Hepatocyte (in vitro differentiated cells): ENCODE results near the gene ZNF521. TPM values are rescaled to one million over a fixed set of nuclear protein-coding genes. Genes with fewer than 3 reads are reported as not detected.

Source experiments
- DNase-seq: peaks from one replicate; pipeline ENCODE4 v3.0.0-alpha.2; 2016; ENCODE audit warnings: low spot score
- H2AFZ ChIP-seq: fragments of 200-600 bp; sonication (generic); 2 replicates; pipeline ENCODE4 v1.6.0; 2016; ENCODE audit warnings: antibody characterized with exemption, mild to moderate bottlenecking
- H3K27ac ChIP-seq: fragments of 200-600 bp; sonication (generic); 2 replicates; pipeline ENCODE4 v1.5.1; 2016; ENCODE audit warnings: mild to moderate bottlenecking
- H3K27me3 ChIP-seq: fragments of 200-600 bp; sonication (generic); 2 replicates; pipeline ENCODE4 v1.6.1; 2016
- H3K36me3 ChIP-seq: fragments of 200-600 bp; sonication (generic); replicated peaks from 2 replicates; pipeline ENCODE4 v1.5.1; 2016; ENCODE audit warnings: low read depth; ENCODE audit not compliant: insufficient read depth
- H3K4me1 ChIP-seq: fragments of 200-600 bp; sonication (generic); 2 replicates; pipeline ENCODE4 v1.5.1; 2016; ENCODE audit warnings: mild to moderate bottlenecking, moderate library complexity; ENCODE audit not compliant: insufficient read depth
- H3K4me2 ChIP-seq: fragments of 200-600 bp; sonication (generic); 2 replicates; pipeline ENCODE4 v1.6.0; 2016
- H3K4me3 ChIP-seq: fragments of 200-600 bp; sonication (generic); 2 replicates; pipeline ENCODE4 v1.5.1; 2016; ENCODE audit warnings: mild to moderate bottlenecking
- H3K79me2 ChIP-seq: fragments of 200-600 bp; sonication (generic); 2 replicates; pipeline ENCODE4 v1.6.0; 2017; ENCODE audit warnings: mild to moderate bottlenecking
- H3K9me2 ChIP-seq: fragments of 200-600 bp; sonication (generic); replicated peaks from 2 replicates; pipeline ENCODE4 v1.6.0; 2017; ENCODE audit warnings: mild to moderate bottlenecking; ENCODE audit not compliant: insufficient read depth
- H3K9me3 ChIP-seq: fragments of 200-600 bp; sonication (generic); 2 replicates; pipeline ENCODE4 v1.5.1; 2016; ENCODE audit warnings: low read depth, mild to moderate bottlenecking
- H4K20me1 ChIP-seq: fragments of 200-600 bp; sonication (generic); 2 replicates; pipeline ENCODE4 v1.6.0; 2016; ENCODE audit warnings: mild to moderate bottlenecking; ENCODE audit not compliant: insufficient read depth, poor library complexity, severe bottlenecking
- EZH2 ChIP-seq: fragments of 200-600 bp; sonication (generic); IDR thresholded peaks from 2 replicates; pipeline ENCODE4 v1.6.1; 2016; ENCODE audit warnings: antibody characterized with exemption, mild to moderate bottlenecking, borderline replicate concordance
- EZH2phosphoT487 ChIP-seq: fragments of 200-600 bp; sonication (generic); IDR thresholded peaks from one replicate; pipeline ENCODE4 v1.6.1; 2018; ENCODE audit warnings: antibody characterized with exemption, mild to moderate bottlenecking, low read depth, moderate library complexity; ENCODE audit not compliant: unreplicated experiment, severe bottlenecking
- WGBS: methylation state at CpG from one replicate; pipeline ENCODE4 v1.1.6; 2016; ENCODE audit warnings: low lambda C conversion rate; ENCODE audit errors: missing lambda C conversion rate; 5-methylcytosine and 5-hydroxymethylcytosine counted together
- polyA plus RNA-seq: library from polyadenylated mRNA; unstranded; fragments of >200 nt; fragmentation: Nextera tagmentation; extraction: Ambion mirVana; gene quantifications from 2 replicates; pipeline ENCODE4 v1.2.1, GENCODE V29; 2016
- total RNA-seq: library from RNA; depleted of rRNA; stranded (reverse); fragments of >200 nt; gene quantifications from 2 replicates; pipeline ENCODE4 v1.2.3, GENCODE V29; 2014
- TF ChIP-seq, protein P1 (sequence below): fragments of 200-600 bp; sonication (generic); IDR thresholded peaks from 2 replicates; pipeline ENCODE4 v1.5.1; 2016; ENCODE audit warnings: antibody characterized with exemption, mild to moderate bottlenecking; ENCODE audit not compliant: poor library complexity

The ZNF521 gene
- total and polyA plus RNA-seq, 2 experiments from 2014 or later = 9.0 to 16.3 TPM

DNA sequence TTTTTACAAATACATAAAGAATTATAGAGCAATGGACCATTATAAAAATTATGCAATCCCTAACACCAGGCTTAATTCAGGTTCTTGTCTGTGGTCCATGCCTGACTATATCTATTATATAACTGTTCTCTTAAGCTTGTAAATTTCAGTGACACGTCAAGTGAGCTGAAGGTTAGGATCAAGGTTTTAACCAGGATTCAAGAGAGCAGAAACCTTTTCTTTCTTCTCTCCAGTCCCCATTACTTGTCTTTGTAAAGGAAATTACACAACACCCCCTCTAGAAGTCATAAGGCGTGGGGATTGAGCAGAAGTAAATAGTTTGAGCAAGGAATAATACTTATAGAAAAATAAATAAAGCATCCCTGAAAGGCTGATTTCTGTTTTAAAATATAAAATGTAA lies 122.0 kb downstream of the ZNF521 start:
- Histone ChIP-seq H3K36me3 (no peaks in the 10 kb centered on the region), H3K4me2 (no peak overlapping the region)

DNA sequence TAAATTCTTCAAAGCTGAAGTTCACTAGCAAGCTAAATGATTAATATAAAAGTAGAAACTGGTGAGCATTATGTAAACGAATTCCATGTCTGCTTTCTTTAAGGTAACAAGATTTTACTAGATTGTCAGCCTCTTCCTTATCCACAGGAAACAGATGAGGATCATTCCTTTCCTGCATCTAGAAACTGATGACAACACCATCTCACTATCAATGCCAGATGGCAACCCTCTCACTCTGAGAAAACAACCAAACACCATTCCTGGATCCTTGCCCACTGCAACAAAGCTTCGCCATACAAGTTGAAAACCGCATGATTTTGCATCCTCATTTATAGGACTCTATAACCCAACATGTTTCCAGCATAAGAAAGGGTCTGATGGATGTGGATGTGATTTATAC lies 122.9 kb downstream of the ZNF521 start:
- no peaks in the 10 kb centered on the region for H3K36me3 ChIP-seq
- H3K4me3 ChIP-seq = no peak overlapping the region
- no peaks in the 10 kb centered on the region for H3K79me2 ChIP-seq
- H2AFZ ChIP-seq = no peak overlapping the region
- WGBS = 52% methylated on average over 3 of the region's 3 CpGs
- no peaks in the 10 kb centered on the region for H3K27me3 ChIP-seq
- H3K4me2 ChIP-seq = no peak overlapping the region
- H3K27ac ChIP-seq = no peak overlapping the region
- H3K4me1 ChIP-seq = peaks cover 19% of the 10 kb centered on the region
- H3K9me3 ChIP-seq = no peaks in the 10 kb centered on the region
- no peaks in the 10 kb centered on the region for H3K9me2 ChIP-seq
- H4K20me1 ChIP-seq = no peaks in the 10 kb centered on the region
- TF ChIP-seq EZH2 (no peak), EZH2phosphoT487 (no peak)
- TF ChIP-seq, protein P1, sequence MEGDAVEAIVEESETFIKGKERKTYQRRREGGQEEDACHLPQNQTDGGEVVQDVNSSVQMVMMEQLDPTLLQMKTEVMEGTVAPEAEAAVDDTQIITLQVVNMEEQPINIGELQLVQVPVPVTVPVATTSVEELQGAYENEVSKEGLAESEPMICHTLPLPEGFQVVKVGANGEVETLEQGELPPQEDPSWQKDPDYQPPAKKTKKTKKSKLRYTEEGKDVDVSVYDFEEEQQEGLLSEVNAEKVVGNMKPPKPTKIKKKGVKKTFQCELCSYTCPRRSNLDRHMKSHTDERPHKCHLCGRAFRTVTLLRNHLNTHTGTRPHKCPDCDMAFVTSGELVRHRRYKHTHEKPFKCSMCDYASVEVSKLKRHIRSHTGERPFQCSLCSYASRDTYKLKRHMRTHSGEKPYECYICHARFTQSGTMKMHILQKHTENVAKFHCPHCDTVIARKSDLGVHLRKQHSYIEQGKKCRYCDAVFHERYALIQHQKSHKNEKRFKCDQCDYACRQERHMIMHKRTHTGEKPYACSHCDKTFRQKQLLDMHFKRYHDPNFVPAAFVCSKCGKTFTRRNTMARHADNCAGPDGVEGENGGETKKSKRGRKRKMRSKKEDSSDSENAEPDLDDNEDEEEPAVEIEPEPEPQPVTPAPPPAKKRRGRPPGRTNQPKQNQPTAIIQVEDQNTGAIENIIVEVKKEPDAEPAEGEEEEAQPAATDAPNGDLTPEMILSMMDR = no peak
- DNase-seq = peak; percentile 34

More for the DNA sequence above, 122.0 kb downstream of the ZNF521 start:
- Histone ChIP-seq H3K79me2 (no peaks in the 10 kb centered on the region), H3K9me3 (no peaks in the 10 kb centered on the region), H3K27ac (no peak overlapping the region), H2AFZ (no peak overlapping the region), H3K4me3 (no peak overlapping the region), H3K9me2 (no peaks in the 10 kb centered on the region), H4K20me1 (no peaks in the 10 kb centered on the region), H3K27me3 (no peaks in the 10 kb centered on the region), H3K4me1 (peaks cover 19% of the 10 kb centered on the region)
- TF ChIP-seq, protein P1 = no peak
- TF ChIP-seq EZH2phosphoT487 = no peak
- no peak for TF ChIP-seq EZH2
- WGBS = 73% methylated on average over 2 of the region's 2 CpGs
- no peak for DNase-seq

DNA sequence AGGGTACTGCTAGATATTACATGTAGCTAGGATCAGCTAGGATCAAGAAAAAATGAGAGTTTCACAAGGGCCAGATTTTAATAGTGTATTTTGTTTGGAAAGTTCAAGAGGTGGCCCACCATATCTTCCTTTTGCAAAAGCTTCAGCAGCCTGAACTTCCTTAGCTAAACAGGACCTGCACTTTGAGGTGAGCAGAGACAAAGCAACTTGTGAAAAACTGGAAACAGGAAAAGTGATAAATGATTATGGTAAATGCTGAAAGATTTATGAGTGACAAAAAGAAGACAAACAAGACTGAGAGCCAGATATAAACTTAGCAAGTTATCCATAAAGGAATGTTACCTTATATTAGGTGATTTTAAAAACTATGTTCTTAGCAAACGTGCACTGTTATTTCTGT lies 123.6 kb downstream of the ZNF521 start:
- Histone ChIP-seq H3K9me3 (no peaks in the 10 kb centered on the region), H4K20me1 (no peaks in the 10 kb centered on the region), H3K36me3 (no peaks in the 10 kb centered on the region), H3K79me2 (no peaks in the 10 kb centered on the region), H3K4me2 (no peak overlapping the region), H2AFZ (no peak overlapping the region), H3K4me3 (no peak overlapping the region), H3K4me1 (peaks cover 14% of the 10 kb centered on the region), H3K9me2 (no peaks in the 10 kb centered on the region), H3K27me3 (no peaks in the 10 kb centered on the region), H3K27ac (no peak overlapping the region)
- WGBS = 50% methylated on average over 1 of the region's 1 CpG
- no peak for TF ChIP-seq EZH2
- TF ChIP-seq, protein P1 = no peak
- TF ChIP-seq EZH2phosphoT487 = no peak
- no peak for DNase-seq

DNA sequence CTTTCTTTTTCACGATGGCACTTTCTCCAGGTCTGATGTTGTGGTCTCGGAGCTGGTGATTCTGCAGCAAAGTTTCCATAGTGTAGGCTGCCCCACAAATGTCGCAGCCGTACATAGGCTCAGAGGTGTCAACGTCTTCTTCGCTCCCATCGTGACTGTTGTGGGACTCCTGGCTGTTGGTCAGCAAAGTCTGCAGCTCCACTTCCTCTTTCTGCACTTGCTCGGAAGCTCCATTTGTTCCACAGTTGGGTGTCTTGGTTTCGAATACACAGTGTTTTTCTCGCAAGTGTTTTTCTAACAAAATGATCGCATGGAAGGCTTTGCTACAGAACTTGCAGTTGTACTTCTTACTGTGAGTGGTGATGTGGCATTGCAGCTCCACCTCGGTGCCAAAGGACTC lies 126.8 kb downstream of the ZNF521 start:
- peaks cover 4% of the 10 kb centered on the region for H4K20me1 ChIP-seq
- TF ChIP-seq, protein P1 = no peak
- TF ChIP-seq EZH2 = no peak
- TF ChIP-seq EZH2phosphoT487 = no peak
- H3K79me2 ChIP-seq = no peaks in the 10 kb centered on the region
- no peak overlapping the region for H3K27ac ChIP-seq
- H2AFZ ChIP-seq = no peak overlapping the region
- no peak for DNase-seq
- 95% methylated on average over 12 of the region's 12 CpGs for WGBS
- no peaks in the 10 kb centered on the region for H3K9me3 ChIP-seq
- H3K4me3 ChIP-seq = no peak overlapping the region
- no peaks in the 10 kb centered on the region for H3K27me3 ChIP-seq
- H3K4me1 ChIP-seq = peaks cover 11% of the 10 kb centered on the region
- no peaks in the 10 kb centered on the region for H3K9me2 ChIP-seq
- no peak overlapping the region for H3K4me2 ChIP-seq
- H3K36me3 ChIP-seq = no peaks in the 10 kb centered on the region
